ENCODE data around the gene TBC1D20. TPM values are rescaled to one million over a fixed set of nuclear protein-coding genes. Genes with fewer than 3 reads are reported as not detected.
"Not testable (repeated sequence)": the region's sequence is repeated elsewhere in the genome, so short reads cannot be mapped to it uniquely, and the experiment has no call there.

Gene TBC1D20
- total and polyA plus RNA-seq, 2 experiments from 2014 or later: 4.8 to 15.0 TPM

DNA sequence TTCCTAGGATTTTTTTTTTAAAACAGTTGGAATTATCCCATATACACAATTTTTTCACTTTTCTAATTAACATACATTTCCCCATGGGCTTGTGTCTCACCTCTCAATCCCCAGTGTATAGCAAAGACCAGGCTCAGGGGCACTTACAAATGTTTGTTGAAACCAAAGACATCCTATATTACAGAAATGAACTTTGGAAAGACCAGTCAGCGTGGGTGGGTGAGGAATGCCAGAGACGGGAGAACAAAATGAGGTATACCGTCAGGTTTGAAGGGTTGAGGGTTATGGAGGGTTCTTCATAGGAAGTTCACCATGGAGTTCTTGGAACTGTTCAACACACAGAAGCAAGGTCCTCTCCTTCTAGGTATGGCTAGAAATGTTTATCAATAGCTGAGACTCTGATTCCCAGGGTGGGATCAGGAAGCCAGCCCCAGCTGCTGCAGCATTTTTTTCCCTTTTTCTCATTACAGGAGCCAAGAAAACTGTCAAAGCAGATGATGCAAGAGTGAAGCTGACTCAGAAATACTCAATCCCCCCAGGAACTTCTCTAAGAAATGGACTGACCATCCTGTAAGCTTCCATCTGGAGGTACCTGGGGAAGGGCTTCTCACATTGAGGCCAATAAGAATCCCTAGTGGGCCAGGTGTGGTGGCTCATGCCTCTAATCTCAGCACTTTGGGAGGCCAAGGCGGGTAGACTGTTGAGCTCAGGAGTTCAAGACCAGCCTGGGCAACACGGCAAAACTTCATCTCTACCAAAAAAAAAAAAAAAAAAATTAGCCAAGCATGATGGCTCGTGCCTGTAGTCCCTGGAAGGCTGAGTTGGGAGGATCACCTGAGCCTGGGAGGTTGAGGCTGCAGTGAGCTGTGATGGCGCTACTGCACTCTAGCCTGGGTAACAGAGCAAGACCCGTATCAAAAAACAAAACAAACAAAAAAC is 15.9 kb upstream of the TBC1D20 start (continued):
- TF ChIP-seq, protein P1, sequence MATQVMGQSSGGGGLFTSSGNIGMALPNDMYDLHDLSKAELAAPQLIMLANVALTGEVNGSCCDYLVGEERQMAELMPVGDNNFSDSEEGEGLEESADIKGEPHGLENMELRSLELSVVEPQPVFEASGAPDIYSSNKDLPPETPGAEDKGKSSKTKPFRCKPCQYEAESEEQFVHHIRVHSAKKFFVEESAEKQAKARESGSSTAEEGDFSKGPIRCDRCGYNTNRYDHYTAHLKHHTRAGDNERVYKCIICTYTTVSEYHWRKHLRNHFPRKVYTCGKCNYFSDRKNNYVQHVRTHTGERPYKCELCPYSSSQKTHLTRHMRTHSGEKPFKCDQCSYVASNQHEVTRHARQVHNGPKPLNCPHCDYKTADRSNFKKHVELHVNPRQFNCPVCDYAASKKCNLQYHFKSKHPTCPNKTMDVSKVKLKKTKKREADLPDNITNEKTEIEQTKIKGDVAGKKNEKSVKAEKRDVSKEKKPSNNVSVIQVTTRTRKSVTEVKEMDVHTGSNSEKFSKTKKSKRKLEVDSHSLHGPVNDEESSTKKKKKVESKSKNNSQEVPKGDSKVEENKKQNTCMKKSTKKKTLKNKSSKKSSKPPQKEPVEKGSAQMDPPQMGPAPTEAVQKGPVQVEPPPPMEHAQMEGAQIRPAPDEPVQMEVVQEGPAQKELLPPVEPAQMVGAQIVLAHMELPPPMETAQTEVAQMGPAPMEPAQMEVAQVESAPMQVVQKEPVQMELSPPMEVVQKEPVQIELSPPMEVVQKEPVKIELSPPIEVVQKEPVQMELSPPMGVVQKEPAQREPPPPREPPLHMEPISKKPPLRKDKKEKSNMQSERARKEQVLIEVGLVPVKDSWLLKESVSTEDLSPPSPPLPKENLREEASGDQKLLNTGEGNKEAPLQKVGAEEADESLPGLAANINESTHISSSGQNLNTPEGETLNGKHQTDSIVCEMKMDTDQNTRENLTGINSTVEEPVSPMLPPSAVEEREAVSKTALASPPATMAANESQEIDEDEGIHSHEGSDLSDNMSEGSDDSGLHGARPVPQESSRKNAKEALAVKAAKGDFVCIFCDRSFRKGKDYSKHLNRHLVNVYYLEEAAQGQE (IDR thresholded peaks at IDR 0.05; ENCODE audit: unreplicated experiment): no peak
- TF ChIP-seq POLR2AphosphoS5 (IDR thresholded peaks at IDR 0.05; ENCODE audit: low read depth) (no peak), CREB1 (CRISPR knock-in tag; IDR thresholded peaks at IDR 0.05; ENCODE audit: low read depth) (no peak), EZH2 (IDR thresholded peaks at IDR 0.05; ENCODE audit: low read depth, unreplicated experiment) (no peak), STAT1 (IDR thresholded peaks at IDR 0.05; ENCODE audit: unreplicated experiment) (no peak), NANOG (IDR thresholded peaks at IDR 0.05; ENCODE audit: borderline replicate concordance) (no peak)
- TF ChIP-seq, protein P2, sequence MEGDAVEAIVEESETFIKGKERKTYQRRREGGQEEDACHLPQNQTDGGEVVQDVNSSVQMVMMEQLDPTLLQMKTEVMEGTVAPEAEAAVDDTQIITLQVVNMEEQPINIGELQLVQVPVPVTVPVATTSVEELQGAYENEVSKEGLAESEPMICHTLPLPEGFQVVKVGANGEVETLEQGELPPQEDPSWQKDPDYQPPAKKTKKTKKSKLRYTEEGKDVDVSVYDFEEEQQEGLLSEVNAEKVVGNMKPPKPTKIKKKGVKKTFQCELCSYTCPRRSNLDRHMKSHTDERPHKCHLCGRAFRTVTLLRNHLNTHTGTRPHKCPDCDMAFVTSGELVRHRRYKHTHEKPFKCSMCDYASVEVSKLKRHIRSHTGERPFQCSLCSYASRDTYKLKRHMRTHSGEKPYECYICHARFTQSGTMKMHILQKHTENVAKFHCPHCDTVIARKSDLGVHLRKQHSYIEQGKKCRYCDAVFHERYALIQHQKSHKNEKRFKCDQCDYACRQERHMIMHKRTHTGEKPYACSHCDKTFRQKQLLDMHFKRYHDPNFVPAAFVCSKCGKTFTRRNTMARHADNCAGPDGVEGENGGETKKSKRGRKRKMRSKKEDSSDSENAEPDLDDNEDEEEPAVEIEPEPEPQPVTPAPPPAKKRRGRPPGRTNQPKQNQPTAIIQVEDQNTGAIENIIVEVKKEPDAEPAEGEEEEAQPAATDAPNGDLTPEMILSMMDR (conservative IDR thresholded peaks at IDR 0.05; ENCODE audit: low read depth in 2 of 2): no peak
- TF ChIP-seq, protein P3, sequence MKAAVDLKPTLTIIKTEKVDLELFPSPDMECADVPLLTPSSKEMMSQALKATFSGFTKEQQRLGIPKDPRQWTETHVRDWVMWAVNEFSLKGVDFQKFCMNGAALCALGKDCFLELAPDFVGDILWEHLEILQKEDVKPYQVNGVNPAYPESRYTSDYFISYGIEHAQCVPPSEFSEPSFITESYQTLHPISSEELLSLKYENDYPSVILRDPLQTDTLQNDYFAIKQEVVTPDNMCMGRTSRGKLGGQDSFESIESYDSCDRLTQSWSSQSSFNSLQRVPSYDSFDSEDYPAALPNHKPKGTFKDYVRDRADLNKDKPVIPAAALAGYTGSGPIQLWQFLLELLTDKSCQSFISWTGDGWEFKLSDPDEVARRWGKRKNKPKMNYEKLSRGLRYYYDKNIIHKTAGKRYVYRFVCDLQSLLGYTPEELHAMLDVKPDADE (IDR thresholded peaks at IDR 0.05): no peak

DNA sequence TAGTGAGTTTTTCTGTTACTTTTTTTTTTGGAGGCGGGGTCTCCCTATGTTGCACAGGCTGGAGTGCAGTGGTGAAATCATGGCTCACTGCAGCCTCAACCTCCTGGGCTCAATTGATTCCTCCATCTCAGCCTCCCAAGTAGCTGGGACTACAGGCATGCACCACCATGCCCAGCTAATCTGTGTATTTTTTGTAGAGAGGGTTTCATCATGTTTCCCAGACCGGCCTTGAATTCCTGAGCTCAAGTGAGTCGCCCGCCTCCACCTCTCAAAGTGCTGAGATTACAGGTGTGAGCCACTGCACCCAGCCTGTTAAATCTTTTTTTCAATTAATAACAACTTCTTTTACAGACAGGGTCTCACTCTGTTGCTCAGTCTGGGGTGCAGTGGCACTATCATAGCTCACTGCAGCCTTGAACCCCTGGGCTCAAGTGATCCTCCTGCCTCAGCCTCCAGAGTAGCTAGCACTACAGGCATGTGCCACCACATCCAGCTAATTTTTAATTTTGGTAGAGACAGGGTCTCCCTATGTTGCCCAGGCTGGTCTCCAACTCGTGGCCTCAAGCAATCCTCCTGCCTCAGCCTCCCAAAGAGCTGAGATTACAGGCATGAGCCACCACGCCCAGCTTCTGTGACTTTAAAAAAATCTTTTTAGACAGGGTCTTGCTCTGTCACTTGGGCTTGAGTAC is 14.4 kb upstream of the TBC1D20 start:
- not testable (repeated sequence) for H3K4me3 Mint-ChIP-seq; H3K79me2 ChIP-seq (replicated peaks; ENCODE audit: insufficient read depth); H3K27ac ChIP-seq (ENCODE audit: low read depth); H3K27ac Mint-ChIP-seq; H3K4me3 ChIP-seq; H3K4me2 ChIP-seq; H3K4me1 Mint-ChIP-seq; H3K9me2 ChIP-seq (ENCODE audit: insufficient read depth); H3K27me3 ChIP-seq (ENCODE audit: insufficient read depth); H3K4me1 ChIP-seq (ENCODE audit: insufficient read depth); H2AFZ ChIP-seq; DNase-seq (ENCODE audit: low spot score); ATAC-seq
- Histone ChIP-seq H4K20me1 (replicated peaks; ENCODE audit: insufficient read depth) (peaks cover 22% of the 10 kb centered on the region; the same call in 1 of the 2 replicates), H3F3A (replicated peaks; ENCODE audit: low read depth) (peaks cover 11% of the 10 kb centered on the region; the same call in 1 of the 2 replicates), H3K36me3 (ENCODE audit: insufficient read depth) (peaks cover 15% of the 10 kb centered on the region)
- Mint-ChIP-seq H3K27me3 (ENCODE audit: insufficient read depth, low read depth, poor library complexity) (peaks cover 11% of the 10 kb centered on the region), H3K36me3 (ENCODE audit: low read depth) (peaks cover 56% of the 10 kb centered on the region), H3K9me3 (peaks cover 23% of the 10 kb centered on the region)

Measured in GM23338 (cell line).